ENCODE measurements around the gene TRAT1. TPM values are rescaled to one million over a fixed set of nuclear protein-coding genes. Genes with fewer than 3 reads are reported as not detected.

Gene TRAT1
- total and polyA plus RNA-seq, 8 donors: 0.28 to 4.8 (median 0.46) TPM; not detected in 5

DNA sequence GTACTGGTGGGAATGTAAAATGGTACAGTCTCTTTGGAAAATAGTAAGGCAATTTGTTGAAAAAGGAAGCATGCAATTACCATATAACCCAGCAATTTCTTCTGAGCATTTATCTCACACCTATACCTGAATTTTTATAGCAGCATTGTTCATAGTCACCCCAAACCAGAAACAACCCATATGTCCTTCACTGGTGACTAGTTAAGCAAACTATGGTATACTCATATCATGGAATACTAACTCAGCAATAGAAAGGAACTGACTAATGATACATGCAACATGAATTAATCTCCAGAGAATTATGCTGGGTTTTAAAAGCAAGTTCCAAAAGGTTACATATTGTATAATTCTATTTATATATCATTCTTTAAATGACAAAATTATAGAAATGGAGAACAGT lies 60.2 kb downstream of the TRAT1 start:
- TF ChIP-seq POLR2AphosphoS5 (IDR thresholded peaks at IDR 0.05) (no peak), CTCF (IDR thresholded peaks at IDR 0.05) (no peak), EP300 (IDR thresholded peaks at IDR 0.05) (no peak), POLR2A (IDR thresholded peaks at IDR 0.05) (no peak)
- Histone ChIP-seq H3K27ac (no peak overlapping the region), H3K36me3 (no peaks in the 10 kb centered on the region), H3K27me3 (no peaks in the 10 kb centered on the region), H3K9me3 (no peaks in the 10 kb centered on the region), H3K4me1 (no peaks in the 10 kb centered on the region), H3K4me3 (no peak overlapping the region)
- intact Hi-C loops (cut with DNase I; ENCODE audit: low total_unique reads): no loop called here
- DNase-seq: no peak

DNA sequence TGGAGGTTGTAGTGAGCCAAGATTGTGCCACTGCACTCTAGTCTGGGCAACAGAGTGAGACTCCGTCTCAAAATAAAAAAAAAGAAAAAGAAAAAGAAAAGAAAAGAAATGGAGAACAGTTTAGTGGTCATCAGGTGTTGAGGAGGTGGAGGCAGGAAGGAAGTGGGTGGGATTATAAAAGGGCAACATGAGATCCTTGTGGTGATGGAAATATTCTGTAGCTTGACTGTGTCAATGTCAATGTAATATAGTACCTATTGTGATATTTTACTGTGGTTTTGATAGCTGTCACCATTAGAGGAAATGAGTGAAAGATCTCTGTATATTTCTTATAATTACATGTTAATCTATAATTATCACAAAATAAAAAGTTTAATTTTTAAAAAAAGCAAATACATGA lies 60.8 kb downstream of the TRAT1 start:
- no peaks in the 10 kb centered on the region for H3K27me3 ChIP-seq
- TF ChIP-seq CTCF (IDR thresholded peaks at IDR 0.05) (no peak), POLR2A (IDR thresholded peaks at IDR 0.05) (no peak), POLR2AphosphoS5 (IDR thresholded peaks at IDR 0.05) (no peak), EP300 (IDR thresholded peaks at IDR 0.05) (no peak)
- H3K9me3 ChIP-seq: no peaks in the 10 kb centered on the region
- no peaks in the 10 kb centered on the region for H3K36me3 ChIP-seq
- 0 to 76% (median 42%) methylated on average over 1 of the region's 1 CpG for WGBS, 5 donors
- no peak overlapping the region for H3K27ac ChIP-seq
- DNase-seq: no peak
- no peaks in the 10 kb centered on the region for H3K4me1 ChIP-seq
- no peak overlapping the region for H3K4me3 ChIP-seq
- intact Hi-C loops (cut with DNase I; ENCODE audit: low total_unique reads): no loop called here

GRCh38 chr3:108887121-108887520 lies 64.5 kb downstream of the TRAT1 start:
- Histone ChIP-seq H3K4me3 (no peak overlapping the region), H3K27ac (no peak overlapping the region), H3K27me3 (no peaks in the 10 kb centered on the region), H3K9me3 (no peaks in the 10 kb centered on the region), H3K36me3 (no peaks in the 10 kb centered on the region), H3K4me1 (no peaks in the 10 kb centered on the region)
- 82 to 89% (median 86%) methylated on average over 4 of the region's 4 CpGs for WGBS, 5 donors
- no peak for TF ChIP-seq POLR2A (IDR thresholded peaks at IDR 0.05)
- TF ChIP-seq CTCF (IDR thresholded peaks at IDR 0.05): no peak
- TF ChIP-seq EP300 (IDR thresholded peaks at IDR 0.05): no peak
- TF ChIP-seq POLR2AphosphoS5 (IDR thresholded peaks at IDR 0.05): no peak
- intact Hi-C loops (cut with DNase I; ENCODE audit: low total_unique reads): no loop called here
- no peak for DNase-seq

DNA sequence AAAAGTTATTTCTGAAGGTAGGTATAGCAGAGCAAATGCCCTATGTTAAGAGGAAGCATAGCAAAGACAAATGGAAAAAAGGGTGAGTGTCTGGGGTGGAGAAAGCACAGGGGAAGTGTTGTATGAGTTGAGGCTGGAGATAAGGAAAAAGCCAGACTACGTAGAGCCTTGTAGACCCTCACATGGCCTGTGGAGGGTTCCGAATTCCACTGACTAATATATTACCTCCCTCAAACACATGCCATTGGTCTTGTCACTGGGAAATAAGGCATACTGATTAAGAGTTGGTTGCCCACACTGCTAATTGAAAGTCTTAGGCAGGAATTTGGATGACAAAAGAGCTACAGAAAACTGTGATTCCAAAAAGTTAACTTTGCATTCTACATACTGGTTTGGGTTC lies 65.2 kb downstream of the TRAT1 start:
- TF ChIP-seq POLR2AphosphoS5 (IDR thresholded peaks at IDR 0.05) (no peak), POLR2A (IDR thresholded peaks at IDR 0.05) (no peak)
- intact Hi-C loops (cut with DNase I; ENCODE audit: low total_unique reads): no loop called here
- Histone ChIP-seq H3K27ac (no peak overlapping the region), H3K4me1 (no peaks in the 10 kb centered on the region), H3K36me3 (no peaks in the 10 kb centered on the region), H3K9me3 (no peaks in the 10 kb centered on the region), H3K4me3 (no peak overlapping the region), H3K27me3 (no peaks in the 10 kb centered on the region)
- WGBS, 5 donors: 74 to 90% (median 86%) methylated on average over 2 of the region's 2 CpGs
- no peak for DNase-seq

- no peaks in the 10 kb centered on the region for H3K27me3 ChIP-seq
- no peaks in the 10 kb centered on the region for H3K9me3 ChIP-seq
- H3K4me3 ChIP-seq: no peak overlapping the region
- no peaks in the 10 kb centered on the region for H3K36me3 ChIP-seq
- DNase-seq: no peak
- WGBS, 5 donors: 69 to 79% (median 71%) methylated on average over 3 of the region's 3 CpGs
- no peaks in the 10 kb centered on the region for H3K4me1 ChIP-seq
- intact Hi-C loops (cut with DNase I; ENCODE audit: low total_unique reads): no loop called here
- no peak for TF ChIP-seq EP300 (IDR thresholded peaks at IDR 0.05)
- TF ChIP-seq CTCF (IDR thresholded peaks at IDR 0.05): no peak
- no peak for TF ChIP-seq POLR2A (IDR thresholded peaks at IDR 0.05)
- no peak overlapping the region for H3K27ac ChIP-seq
Observed at GRCh38 chr3:108891833-108892232, 69.2 kb downstream of the TRAT1 start.

Data from stomach (tissue), 9 donors.